ENCODE measurements around the gene TRMT61A. TPM values are rescaled to one million over a fixed set of nuclear protein-coding genes. Genes with fewer than 3 reads are reported as not detected.

The TRMT61A gene
- polyA plus RNA-seq, 1 of the 3 experiments (the other 2 are of a cell fraction) = 15.8 TPM

DNA sequence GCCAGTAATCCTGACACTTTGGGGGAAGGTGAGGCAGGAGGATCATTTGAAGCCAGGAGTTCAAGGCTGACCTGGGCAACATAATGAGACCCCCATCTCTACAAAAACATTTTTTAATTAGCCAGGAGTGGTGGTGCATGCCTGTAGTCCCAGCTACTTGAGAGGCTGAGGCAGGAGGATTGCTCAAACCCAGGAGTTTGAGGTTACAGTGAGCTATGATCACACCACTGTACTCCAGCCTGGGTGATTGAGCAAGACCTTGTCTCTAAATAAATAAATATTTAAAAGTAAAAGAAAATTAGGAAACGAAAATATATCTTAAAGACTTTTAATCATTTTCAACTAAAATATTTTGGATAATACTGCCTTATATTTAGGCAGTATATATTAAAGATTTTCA, 32.2 kb upstream of the TRMT61A start:
- POLR2A ChIA-PET = interaction anchor here (0.6 kb wide), 1 partner anchor 273 kb away, joined by 3 read pairs; no protein-coding TSS in a partner anchor
- no peak overlapping the region for H3K27ac ChIP-seq (ENCODE audit: low read depth in 2 of 2, low read length in 1 of 2)
- no peak for TF ChIP-seq NRF1 (IDR thresholded peaks at IDR 0.05; ENCODE audit: low read depth, low read length)
- TF ChIP-seq RFX5 (IDR thresholded peaks at IDR 0.05; ENCODE audit: low read length) = no peak
- TF ChIP-seq NFIC (IDR thresholded peaks at IDR 0.05; ENCODE audit: borderline replicate concordance) = no peak
- TF ChIP-seq, protein P1, sequence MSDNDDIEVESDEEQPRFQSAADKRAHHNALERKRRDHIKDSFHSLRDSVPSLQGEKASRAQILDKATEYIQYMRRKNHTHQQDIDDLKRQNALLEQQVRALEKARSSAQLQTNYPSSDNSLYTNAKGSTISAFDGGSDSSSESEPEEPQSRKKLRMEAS (IDR thresholded peaks at IDR 0.05; ENCODE audit: low read depth) = no peak
- H3K4me3 ChIP-seq (ENCODE audit: low read depth in 2 of 2, low read length in 1 of 2) = no peak overlapping the region
- no peak overlapping the region for H3K4me2 ChIP-seq
- peaks cover 30% of the 10 kb centered on the region for H3F3A ChIP-seq (replicated peaks; ENCODE audit: insufficient read depth)
- CTCF ChIA-PET = interaction anchor here (2.3 to 9.3 kb wide), 2 partner anchors 22 to 53 kb away, joined by 8 to 120 read pairs; no protein-coding TSS in a partner anchor
- no peak for DNase-seq
- H3K9me3 ChIP-seq = no peaks in the 10 kb centered on the region
- 82% methylated on average over 1 of the region's 1 CpG for WGBS (ENCODE audit: low lambda C conversion rate)
- peaks cover 32 to 47% of the 10 kb centered on the region in 2 experiments for H3K36me3 ChIP-seq (replicated peaks in 1 of 2; ENCODE audit: control insufficient read depth in 1 of 2, insufficient read depth in 2 of 2, low read length in 1 of 2)
- no peak overlapping the region for H3K9ac ChIP-seq
- H2AFZ ChIP-seq (ENCODE audit: low read depth) = no peak overlapping the region
- H3K4me1 ChIP-seq (ENCODE audit: control insufficient read depth in 1 of 2, insufficient read depth in 2 of 2, low read depth in 1 of 2, low read length in 1 of 2) = peaks cover 0 to 8% of the 10 kb centered on the region in 2 experiments; a peak in 1 of 4 replicates
- H4K20me1 ChIP-seq (ENCODE audit: insufficient read depth) = no peaks in the 10 kb centered on the region
- peaks cover 16% of the 10 kb centered on the region; the same call in 1 of the 2 replicates for H3K79me2 ChIP-seq (ENCODE audit: insufficient read depth)
- no peaks in the 10 kb centered on the region for H3K27me3 ChIP-seq (ENCODE audit: insufficient read depth)
- no peaks in the 10 kb centered on the region for H3K9me2 ChIP-seq

DNA sequence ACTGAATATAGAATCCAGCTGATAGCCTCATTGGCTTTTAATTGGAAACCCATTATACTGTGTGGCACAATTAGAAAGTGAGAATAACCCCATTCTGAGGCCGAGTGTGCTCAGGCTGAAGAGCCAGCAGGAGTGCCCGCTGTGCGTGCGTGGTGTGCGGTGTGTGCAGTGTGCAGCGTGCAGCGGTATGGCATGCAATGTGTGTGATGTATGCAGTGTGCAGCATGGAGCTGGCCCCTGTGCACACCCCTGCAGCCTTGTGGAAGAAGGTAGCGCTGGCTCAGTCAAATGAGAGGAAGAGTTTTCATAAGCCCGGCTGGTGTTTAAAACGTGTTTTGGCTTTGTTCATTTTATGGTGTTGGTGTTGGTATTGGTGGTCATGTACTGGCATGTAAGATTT, 29.3 kb upstream of the TRMT61A start:
- no peaks in the 10 kb centered on the region for H3K9me2 ChIP-seq
- no peak overlapping the region for H2AFZ ChIP-seq (ENCODE audit: low read depth)
- CTCF ChIA-PET = interaction anchor here (0.5 to 9.3 kb wide), 24 partner anchors 8 to 289 kb away, joined by 3 to 120 read pairs (median 6); partner anchors contain the start of gene TRMT61A
- WGBS (ENCODE audit: low lambda C conversion rate) = 70% methylated on average over 10 of the region's 10 CpGs
- H3K9ac ChIP-seq = no peak overlapping the region
- H3K4me3 ChIP-seq (ENCODE audit: low read depth in 2 of 2, low read length in 1 of 2) = 0 out of 4 replicates have a peak overlapping the region, but pooled peaks of 1 of the 2 experiments have one; percentile 16
- H3F3A ChIP-seq (replicated peaks; ENCODE audit: insufficient read depth) = peaks cover 19% of the 10 kb centered on the region
- H3K79me2 ChIP-seq (ENCODE audit: insufficient read depth) = peaks cover 16% of the 10 kb centered on the region; the same call in 1 of the 2 replicates
- peaks cover 48 to 60% of the 10 kb centered on the region in 2 experiments for H3K36me3 ChIP-seq (replicated peaks in 1 of 2; ENCODE audit: control insufficient read depth in 1 of 2, insufficient read depth in 2 of 2, low read length in 1 of 2)
- no peak overlapping the region for H3K27ac ChIP-seq (ENCODE audit: low read depth in 2 of 2, low read length in 1 of 2)
- H4K20me1 ChIP-seq (ENCODE audit: insufficient read depth) = no peaks in the 10 kb centered on the region
- H3K27me3 ChIP-seq (ENCODE audit: insufficient read depth) = no peaks in the 10 kb centered on the region
- no peak overlapping the region for H3K4me2 ChIP-seq
- no peaks in the 10 kb centered on the region for H3K9me3 ChIP-seq
- H3K4me1 ChIP-seq (ENCODE audit: control insufficient read depth in 1 of 2, insufficient read depth in 2 of 2, low read depth in 1 of 2, low read length in 1 of 2) = peaks cover 0 to 6% of the 10 kb centered on the region in 2 experiments; a peak in 1 of 4 replicates
- POLR2A ChIA-PET = interaction anchor here (0.8 kb wide), 1 partner anchor 10 kb away, joined by 4 read pairs; no protein-coding TSS in a partner anchor
- DNase-seq = no peak
- TF ChIP-seq SMC3 (IDR thresholded peaks at IDR 0.05; ENCODE audit: low read depth, low read length) = no peak
- no peak for TF ChIP-seq FOXJ3 (CRISPR knock-in tag; IDR thresholded peaks at IDR 0.05)
- TF ChIP-seq RXRA (IDR thresholded peaks at IDR 0.05; ENCODE audit: borderline replicate concordance, low read depth) = no peak
- no peak for TF ChIP-seq ELF1 (IDR thresholded peaks at IDR 0.05)
- TF ChIP-seq YY1 (IDR thresholded peaks at IDR 0.05; ENCODE audit: low read depth) = no peak
- TF ChIP-seq EP300 (IDR thresholded peaks at IDR 0.05; ENCODE audit: borderline replicate concordance in 1 of 2, low read depth in 1 of 2, low read length in 1 of 2) = no peak
- TF ChIP-seq, protein P2, sequence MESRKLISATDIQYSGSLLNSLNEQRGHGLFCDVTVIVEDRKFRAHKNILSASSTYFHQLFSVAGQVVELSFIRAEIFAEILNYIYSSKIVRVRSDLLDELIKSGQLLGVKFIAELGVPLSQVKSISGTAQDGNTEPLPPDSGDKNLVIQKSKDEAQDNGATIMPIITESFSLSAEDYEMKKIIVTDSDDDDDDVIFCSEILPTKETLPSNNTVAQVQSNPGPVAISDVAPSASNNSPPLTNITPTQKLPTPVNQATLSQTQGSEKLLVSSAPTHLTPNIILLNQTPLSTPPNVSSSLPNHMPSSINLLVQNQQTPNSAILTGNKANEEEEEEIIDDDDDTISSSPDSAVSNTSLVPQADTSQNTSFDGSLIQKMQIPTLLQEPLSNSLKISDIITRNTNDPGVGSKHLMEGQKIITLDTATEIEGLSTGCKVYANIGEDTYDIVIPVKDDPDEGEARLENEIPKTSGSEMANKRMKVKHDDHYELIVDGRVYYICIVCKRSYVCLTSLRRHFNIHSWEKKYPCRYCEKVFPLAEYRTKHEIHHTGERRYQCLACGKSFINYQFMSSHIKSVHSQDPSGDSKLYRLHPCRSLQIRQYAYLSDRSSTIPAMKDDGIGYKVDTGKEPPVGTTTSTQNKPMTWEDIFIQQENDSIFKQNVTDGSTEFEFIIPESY (IDR thresholded peaks at IDR 0.05; ENCODE audit: borderline replicate concordance, low read depth) = no peak
- TF ChIP-seq TEAD4 (IDR thresholded peaks at IDR 0.05; ENCODE audit: borderline replicate concordance, insufficient read depth) = no peak
- TF ChIP-seq, protein P3, sequence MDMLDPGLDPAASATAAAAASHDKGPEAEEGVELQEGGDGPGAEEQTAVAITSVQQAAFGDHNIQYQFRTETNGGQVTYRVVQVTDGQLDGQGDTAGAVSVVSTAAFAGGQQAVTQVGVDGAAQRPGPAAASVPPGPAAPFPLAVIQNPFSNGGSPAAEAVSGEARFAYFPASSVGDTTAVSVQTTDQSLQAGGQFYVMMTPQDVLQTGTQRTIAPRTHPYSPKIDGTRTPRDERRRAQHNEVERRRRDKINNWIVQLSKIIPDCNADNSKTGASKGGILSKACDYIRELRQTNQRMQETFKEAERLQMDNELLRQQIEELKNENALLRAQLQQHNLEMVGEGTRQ (IDR thresholded peaks at IDR 0.05; ENCODE audit: borderline replicate concordance, low read depth, low read length) = no peak
- TF ChIP-seq, protein P4, sequence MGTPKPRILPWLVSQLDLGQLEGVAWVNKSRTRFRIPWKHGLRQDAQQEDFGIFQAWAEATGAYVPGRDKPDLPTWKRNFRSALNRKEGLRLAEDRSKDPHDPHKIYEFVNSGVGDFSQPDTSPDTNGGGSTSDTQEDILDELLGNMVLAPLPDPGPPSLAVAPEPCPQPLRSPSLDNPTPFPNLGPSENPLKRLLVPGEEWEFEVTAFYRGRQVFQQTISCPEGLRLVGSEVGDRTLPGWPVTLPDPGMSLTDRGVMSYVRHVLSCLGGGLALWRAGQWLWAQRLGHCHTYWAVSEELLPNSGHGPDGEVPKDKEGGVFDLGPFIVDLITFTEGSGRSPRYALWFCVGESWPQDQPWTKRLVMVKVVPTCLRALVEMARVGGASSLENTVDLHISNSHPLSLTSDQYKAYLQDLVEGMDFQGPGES (IDR thresholded peaks at IDR 0.05; ENCODE audit: low read depth, low read length) = no peak
- TF ChIP-seq TAF1 (IDR thresholded peaks at IDR 0.05; ENCODE audit: borderline replicate concordance, low read depth, low read length) = no peak
- TF ChIP-seq, protein P5, sequence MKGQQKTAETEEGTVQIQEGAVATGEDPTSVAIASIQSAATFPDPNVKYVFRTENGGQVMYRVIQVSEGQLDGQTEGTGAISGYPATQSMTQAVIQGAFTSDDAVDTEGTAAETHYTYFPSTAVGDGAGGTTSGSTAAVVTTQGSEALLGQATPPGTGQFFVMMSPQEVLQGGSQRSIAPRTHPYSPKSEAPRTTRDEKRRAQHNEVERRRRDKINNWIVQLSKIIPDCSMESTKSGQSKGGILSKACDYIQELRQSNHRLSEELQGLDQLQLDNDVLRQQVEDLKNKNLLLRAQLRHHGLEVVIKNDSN (IDR thresholded peaks at IDR 0.05; ENCODE audit: borderline replicate concordance, low read depth) = no peak
- no peak for TF ChIP-seq FOSL2 (IDR thresholded peaks at IDR 0.05; ENCODE audit: borderline replicate concordance, low read depth)
- TF ChIP-seq GABPA (IDR thresholded peaks at IDR 0.05; ENCODE audit: low read depth) = no peak

Measured in SK-N-SH (cell line).